ENCODE results near the gene R3HDM1. TPM values are rescaled to one million over a fixed set of nuclear protein-coding genes. Genes with fewer than 3 reads are reported as not detected.
"Not testable (repeated sequence)": the region's sequence is repeated elsewhere in the genome, so short reads cannot be mapped to it uniquely, and the experiment has no call there.

Gene R3HDM1
- total RNA-seq (10 to 100 TPM; 24.1 to 31.5 TPM), polyA plus RNA-seq (1 to 10 TPM; 9.3 to 9.5 TPM)
- long read RNA-seq, donor 1, partial matches to known transcripts, result 11 of 20 reads
- long read RNA-seq, donor 1, other reads (novel, unspliced or antisense), result 9 of 20 reads
- long read RNA-seq, donor 2, partial matches to known transcripts, result 4 of 15 reads
- long read RNA-seq, donor 2, other reads (novel, unspliced or antisense), result 7 of 15 reads

DNA sequence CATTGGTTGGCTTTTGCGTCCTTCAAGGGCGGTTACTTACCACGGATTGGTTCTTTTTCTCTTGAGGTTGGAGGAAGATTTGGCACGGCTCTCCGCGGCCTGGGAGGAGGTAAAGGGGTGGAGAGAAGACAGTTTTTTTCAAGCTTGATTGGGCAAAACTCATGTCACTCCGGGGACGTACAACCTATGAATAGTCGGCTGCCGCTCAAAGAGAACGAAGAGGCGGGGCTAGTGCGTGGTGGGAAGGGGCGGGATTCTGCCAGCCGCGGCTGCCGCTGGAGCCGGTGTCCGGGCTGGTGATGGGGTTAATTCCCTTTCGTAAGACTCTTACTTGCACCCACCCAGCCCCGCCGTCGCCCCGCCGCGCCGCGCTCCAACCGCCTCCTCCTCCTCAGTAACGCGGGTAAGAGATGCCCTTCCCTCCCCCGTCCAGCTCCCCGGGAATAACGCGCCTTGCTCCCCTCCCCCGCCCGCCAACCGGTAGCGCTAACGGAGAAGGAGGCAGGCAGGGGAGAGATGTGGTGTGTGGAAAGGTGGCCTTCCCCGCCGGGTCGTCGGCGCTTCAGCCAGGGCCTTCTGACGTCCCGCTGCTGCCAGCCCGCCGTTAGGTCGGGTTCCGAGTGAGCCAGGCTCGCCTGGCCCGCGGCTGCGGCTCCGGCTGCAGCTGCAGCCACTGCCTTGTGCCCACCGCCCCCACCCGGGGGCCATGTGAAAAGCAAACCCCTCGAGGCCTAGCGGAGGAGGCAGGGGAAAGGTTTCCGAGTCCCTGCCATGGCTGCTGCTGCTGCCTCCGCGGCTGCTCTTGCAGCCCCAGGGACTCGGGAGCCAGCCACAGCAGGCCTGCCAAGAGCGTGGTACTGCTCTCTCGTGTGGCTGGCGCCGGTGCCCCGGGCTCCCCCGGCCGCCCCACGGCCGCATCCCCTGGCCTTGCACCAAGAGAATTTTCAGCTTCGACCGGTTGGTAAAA is at the start of gene R3HDM1:
R3HDM1 (plus strand) TSS at position 254 of the 967 bp plus-strand sequence. CDS start 73,362 bp downstream, outside the sequence.
- ATAC-seq (ENCODE audit: low FRiP score), result peak; percentile 98

DNA sequence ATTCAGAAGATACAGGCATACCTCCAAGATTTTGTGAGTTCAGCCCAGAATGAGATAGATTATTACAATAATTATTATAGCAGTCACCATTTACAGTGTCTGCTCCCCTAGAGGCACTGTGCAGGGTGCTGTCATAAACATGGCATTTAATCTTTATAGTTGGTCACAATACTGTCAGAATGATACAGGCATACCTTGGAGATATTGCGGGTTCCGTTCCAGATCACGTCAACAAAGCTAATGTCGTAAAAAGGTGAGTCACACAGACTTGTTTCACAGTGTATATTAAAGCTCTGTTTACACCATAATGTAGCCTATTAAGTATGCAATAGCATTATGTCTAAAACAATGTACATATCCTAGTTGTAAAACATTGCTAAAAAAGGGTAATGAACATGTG is 45.8 kb upstream of the R3HDM1 start:
- Histone ChIP-seq H3K36me3 (ENCODE audit: control insufficient read depth in 1 of 2, insufficient read depth in 2 of 2, low read length in 1 of 2) (peaks cover 1 to 6% of the 10 kb centered on the region in 2 donors), H3K4me3 (ENCODE audit: low read length in 2 of 2) (no peak overlapping the region), H3K4me1 (ENCODE audit: control insufficient read depth in 1 of 2, insufficient read depth in 2 of 2, low read length in 2 of 2) (no peaks in the 10 kb centered on the region), H3K27me3 (ENCODE audit: control insufficient read depth in 1 of 2, insufficient read depth in 2 of 2, low read length in 1 of 2) (no peaks in the 10 kb centered on the region), H3K27ac (ENCODE audit: low read depth in 1 of 2, low read length in 2 of 2) (no peak overlapping the region), H3K9me3 (ENCODE audit: control insufficient read depth, low read length) (peaks cover 2% of the 10 kb centered on the region)
- intact Hi-C loops (cut with DNase I), result no loop called here
- no peak for DNase-seq
- 97% methylated on average over 4 of the region's 4 CpGs for WGBS, 2 donors
- ATAC-seq (ENCODE audit: low FRiP score), result no peak

More for the DNA sequence above, at the start of gene R3HDM1:
- DNase-seq, result peak; percentile 97 to 98
- Histone ChIP-seq H3K27me3 (ENCODE audit: control insufficient read depth in 1 of 2, insufficient read depth in 2 of 2, low read length in 1 of 2) (no peaks in the 10 kb centered on the region), H3K9me3 (ENCODE audit: control insufficient read depth, low read length) (no peaks in the 10 kb centered on the region), H3K27ac (ENCODE audit: low read depth in 1 of 2, low read length in 2 of 2) (peak within 1 kb of the TSS; percentile 20 to 96), H3K36me3 (ENCODE audit: control insufficient read depth in 1 of 2, insufficient read depth in 2 of 2, low read length in 1 of 2) (no peaks in the 10 kb centered on the region), H3K4me3 (ENCODE audit: low read length in 2 of 2) (peak within 1 kb of the TSS; percentile 42 to 85), H3K4me1 (ENCODE audit: control insufficient read depth in 1 of 2, insufficient read depth in 2 of 2, low read length in 2 of 2) (no peaks in the 10 kb centered on the region)
- intact Hi-C loops (cut with DNase I), result loop anchor here (1.0 to 2.0 kb wide), 2 partner anchors 210 to 479 kb away; partner anchors contain the start of genes RAB3GAP1 (in 1 of the 2) and UBXN4 (in 1 of the 2)
- WGBS, 2 donors, result 1% methylated on average over 57 to 75 of the region's 75 CpGs

DNA sequence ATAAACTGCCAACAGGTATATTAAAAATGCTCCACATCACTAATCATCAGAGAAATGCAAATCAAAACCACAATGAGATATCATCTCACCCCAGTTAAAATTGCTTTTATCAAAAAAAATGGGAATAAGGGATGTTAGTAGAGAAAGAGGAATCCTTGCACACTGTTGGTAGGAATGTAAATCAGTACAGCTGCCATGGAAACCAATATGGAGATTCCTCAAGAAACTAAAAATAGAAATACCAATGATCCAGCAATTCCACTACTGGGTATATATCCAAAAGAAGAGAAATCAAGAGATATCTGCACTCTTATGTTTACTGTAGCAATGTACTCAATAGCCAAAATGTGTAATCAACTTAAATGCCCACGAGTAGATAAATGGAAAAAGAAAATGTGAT is 40.9 kb upstream of the R3HDM1 start:
- Histone ChIP-seq H3K27me3 (ENCODE audit: control insufficient read depth in 1 of 2, insufficient read depth in 2 of 2, low read length in 1 of 2) (no peaks in the 10 kb centered on the region), H3K9me3 (ENCODE audit: control insufficient read depth, low read length) (peaks cover 2% of the 10 kb centered on the region), H3K36me3 (ENCODE audit: control insufficient read depth in 1 of 2, insufficient read depth in 2 of 2, low read length in 1 of 2) (peaks cover 0 to 6% of the 10 kb centered on the region in 2 donors), H3K4me1 (ENCODE audit: control insufficient read depth in 1 of 2, insufficient read depth in 2 of 2, low read length in 2 of 2) (no peaks in the 10 kb centered on the region), H3K4me3 (ENCODE audit: low read length in 2 of 2) (no peak overlapping the region), H3K27ac (ENCODE audit: low read depth in 1 of 2, low read length in 2 of 2) (no peak overlapping the region)
- intact Hi-C loops (cut with DNase I), result no loop called here
- WGBS, 2 donors, result 95 to 97% methylated on average over 1 of the region's 1 CpG
- ATAC-seq (ENCODE audit: low FRiP score) (no peak), DNase-seq (no peak)

DNA sequence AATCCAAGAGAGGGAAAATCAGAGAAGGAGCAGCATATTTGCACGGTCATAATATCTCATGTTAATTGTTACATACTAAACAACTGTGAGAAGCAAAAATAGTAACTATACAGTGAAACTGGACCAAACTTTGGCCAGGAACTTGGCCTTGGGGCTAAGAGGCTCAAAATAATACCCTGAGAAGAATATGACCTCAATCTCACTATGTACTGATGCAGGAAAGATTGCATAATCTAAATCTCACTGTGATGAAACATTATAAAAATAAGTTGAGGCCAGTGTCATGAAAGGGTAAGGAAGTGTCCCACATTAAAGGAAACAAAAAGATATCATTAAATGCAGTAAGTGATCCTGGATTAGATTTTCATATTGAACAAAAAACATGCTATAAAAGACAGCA is 36.8 kb upstream of the R3HDM1 start:
- Histone ChIP-seq H3K4me3 (ENCODE audit: low read length in 2 of 2) (no peak overlapping the region), H3K27me3 (ENCODE audit: control insufficient read depth in 1 of 2, insufficient read depth in 2 of 2, low read length in 1 of 2) (no peaks in the 10 kb centered on the region), H3K27ac (ENCODE audit: low read depth in 1 of 2, low read length in 2 of 2) (no peak overlapping the region), H3K36me3 (ENCODE audit: control insufficient read depth in 1 of 2, insufficient read depth in 2 of 2, low read length in 1 of 2) (no peaks in the 10 kb centered on the region), H3K4me1 (ENCODE audit: control insufficient read depth in 1 of 2, insufficient read depth in 2 of 2, low read length in 2 of 2) (no peaks in the 10 kb centered on the region), H3K9me3 (ENCODE audit: control insufficient read depth, low read length) (peaks cover 1% of the 10 kb centered on the region)
- ATAC-seq (ENCODE audit: low FRiP score), result no peak
- no peak for DNase-seq
- intact Hi-C loops (cut with DNase I), result no loop called here
- 69 to 83% methylated on average over 1 of the region's 1 CpG for WGBS, 2 donors

DNA sequence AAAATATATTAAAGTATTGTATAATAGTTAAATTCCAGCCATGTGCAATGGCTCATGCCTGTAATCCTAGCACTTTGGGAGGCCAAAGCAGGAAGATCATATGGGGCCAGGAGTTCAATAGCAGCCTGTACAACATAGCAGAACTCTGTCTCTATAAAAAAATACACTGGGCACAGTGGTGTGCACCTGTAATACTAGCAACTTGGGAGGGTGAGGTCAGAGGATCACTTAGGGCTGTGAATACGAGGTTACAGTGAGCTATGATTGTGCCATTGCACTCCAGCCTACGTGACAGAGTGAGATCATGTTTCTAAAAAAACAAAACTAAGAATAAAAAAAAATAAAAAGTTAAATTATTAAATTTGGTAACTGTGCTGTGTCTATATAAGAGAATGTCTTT is 36.4 kb upstream of the R3HDM1 start:
- Histone ChIP-seq H3K36me3 (ENCODE audit: control insufficient read depth in 1 of 2, insufficient read depth in 2 of 2, low read length in 1 of 2) (no peaks in the 10 kb centered on the region), H3K4me3 (ENCODE audit: low read length in 2 of 2) (no peak overlapping the region)
- no peak for ATAC-seq (ENCODE audit: low FRiP score)

DNA sequence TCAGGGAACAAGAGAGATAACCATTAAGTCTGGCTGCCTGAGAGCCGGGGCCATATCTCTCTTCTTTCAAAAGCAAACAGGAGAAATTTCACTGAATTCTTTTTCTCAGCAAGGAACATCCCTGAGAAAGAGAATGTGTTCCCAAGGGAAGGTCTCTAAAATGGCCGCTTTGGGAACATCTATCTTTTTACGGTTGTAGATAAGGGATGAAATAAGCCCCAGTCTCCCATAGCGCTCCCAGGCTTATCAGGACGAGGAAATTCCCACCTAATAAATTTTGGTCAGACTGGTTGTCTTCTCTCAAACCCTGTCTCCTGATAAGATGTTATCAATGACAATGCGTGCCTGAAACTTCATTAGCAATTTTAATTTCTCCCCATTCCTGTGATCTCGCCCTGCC is 32.7 kb upstream of the R3HDM1 start:
- ATAC-seq (ENCODE audit: low FRiP score); H3K27me3 ChIP-seq (ENCODE audit: control insufficient read depth in 1 of 2, insufficient read depth in 2 of 2, low read length in 1 of 2); H3K4me1 ChIP-seq (ENCODE audit: control insufficient read depth in 1 of 2, insufficient read depth in 2 of 2, low read length in 2 of 2); H3K9me3 ChIP-seq (ENCODE audit: control insufficient read depth, low read length); H3K27ac ChIP-seq (ENCODE audit: low read depth in 1 of 2, low read length in 2 of 2); H3K36me3 ChIP-seq (ENCODE audit: control insufficient read depth in 1 of 2, insufficient read depth in 2 of 2, low read length in 1 of 2); intact Hi-C loops (cut with DNase I); DNase-seq; H3K4me3 ChIP-seq (ENCODE audit: low read length in 2 of 2): not testable (repeated sequence)
- 98% methylated on average over 7 of the region's 7 CpGs for WGBS, 2 donors

More for the DNA sequence above, 36.4 kb upstream of the R3HDM1 start:
- intact Hi-C loops (cut with DNase I), result no loop called here
- no peak overlapping the region for H3K27ac ChIP-seq (ENCODE audit: low read depth in 1 of 2, low read length in 2 of 2)
- no peaks in the 10 kb centered on the region for H3K27me3 ChIP-seq (ENCODE audit: control insufficient read depth in 1 of 2, insufficient read depth in 2 of 2, low read length in 1 of 2)
- DNase-seq, result no peak
- no peaks in the 10 kb centered on the region for H3K4me1 ChIP-seq (ENCODE audit: control insufficient read depth in 1 of 2, insufficient read depth in 2 of 2, low read length in 2 of 2)
- H3K9me3 ChIP-seq (ENCODE audit: control insufficient read depth, low read length), result peaks cover 1% of the 10 kb centered on the region
- WGBS, 2 donors, result 53 to 57% methylated on average over 2 of the region's 2 CpGs

DNA sequence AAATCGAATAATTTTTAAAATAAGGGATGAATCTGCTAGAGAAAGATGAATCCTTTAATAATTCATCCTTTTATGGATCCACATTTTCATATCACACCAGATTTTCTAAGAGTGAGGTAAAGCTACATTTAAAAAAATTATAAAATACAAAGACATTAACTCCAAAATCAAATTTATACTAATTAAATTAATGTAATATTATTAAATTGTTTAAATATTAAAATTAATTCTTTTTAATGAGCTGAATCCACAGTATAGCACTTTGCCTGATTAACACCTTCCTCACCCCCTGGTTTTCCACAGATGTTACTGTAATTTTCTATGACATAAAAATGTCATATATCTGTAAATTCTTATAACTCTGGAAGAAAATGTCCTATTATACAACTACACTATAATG is 26.5 kb upstream of the R3HDM1 start:
- intact Hi-C loops (cut with DNase I), result no loop called here
- ATAC-seq (ENCODE audit: low FRiP score) (no peak), DNase-seq (no peak)
- no peaks in the 10 kb centered on the region for H3K27me3 ChIP-seq (ENCODE audit: control insufficient read depth in 1 of 2, insufficient read depth in 2 of 2, low read length in 1 of 2)
- no peaks in the 10 kb centered on the region for H3K36me3 ChIP-seq (ENCODE audit: control insufficient read depth in 1 of 2, insufficient read depth in 2 of 2, low read length in 1 of 2)
- WGBS, 2 donors, result 89 to 90% methylated on average over 1 of the region's 1 CpG
- H3K4me1 ChIP-seq (ENCODE audit: control insufficient read depth in 1 of 2, insufficient read depth in 2 of 2, low read length in 2 of 2), result peaks cover 0 to 2% of the 10 kb centered on the region in 2 donors
- H3K27ac ChIP-seq (ENCODE audit: low read depth in 1 of 2, low read length in 2 of 2), result no peak overlapping the region
- H3K9me3 ChIP-seq (ENCODE audit: control insufficient read depth, low read length), result peaks cover 2% of the 10 kb centered on the region
- no peak overlapping the region for H3K4me3 ChIP-seq (ENCODE audit: low read length in 2 of 2)

DNA sequence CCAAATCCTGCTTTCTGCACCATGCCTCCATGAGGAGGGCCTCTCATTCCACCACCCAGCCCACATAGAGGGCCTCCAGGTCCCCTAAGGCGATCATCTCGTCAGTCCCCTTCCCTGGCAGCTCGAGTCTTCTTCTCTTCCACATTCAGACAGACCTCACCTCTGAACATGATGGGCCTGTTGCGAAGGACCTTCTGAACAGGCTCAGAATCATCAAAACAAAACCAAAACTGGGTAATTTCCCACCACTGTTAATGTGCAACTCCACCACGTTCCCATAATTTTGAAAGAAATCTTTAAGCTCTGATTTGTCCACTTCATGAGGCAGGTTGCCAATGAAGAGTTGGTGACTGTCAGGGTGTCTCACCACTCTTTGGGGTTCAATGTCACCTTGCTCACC is 20.7 kb upstream of the R3HDM1 start:
- Histone ChIP-seq H3K4me1 (ENCODE audit: control insufficient read depth in 1 of 2, insufficient read depth in 2 of 2, low read length in 2 of 2) (no peaks in the 10 kb centered on the region), H3K27ac (ENCODE audit: low read depth in 1 of 2, low read length in 2 of 2) (no peak overlapping the region), H3K36me3 (ENCODE audit: control insufficient read depth in 1 of 2, insufficient read depth in 2 of 2, low read length in 1 of 2) (no peaks in the 10 kb centered on the region), H3K27me3 (ENCODE audit: control insufficient read depth in 1 of 2, insufficient read depth in 2 of 2, low read length in 1 of 2) (no peaks in the 10 kb centered on the region), H3K9me3 (ENCODE audit: control insufficient read depth, low read length) (peaks cover 9% of the 10 kb centered on the region), H3K4me3 (ENCODE audit: low read length in 2 of 2) (no peak overlapping the region)
- 97 to 98% methylated on average over 5 of the region's 5 CpGs for whole genome bisulfite sequencing, 2 donors
- intact Hi-C loops (cut with DNase I), result no loop called here
- DNase-seq (no peak), ATAC-seq (ENCODE audit: low FRiP score) (no peak)
